Measurements from ENCODE around the gene MSRB3. TPM values are rescaled to one million over a fixed set of nuclear protein-coding genes. Genes with fewer than 3 reads are reported as not detected.

MSRB3 gene
- polyA plus RNA-seq, 3 donors, result 18.5 to 20.4 (median 19.4) TPM

DNA sequence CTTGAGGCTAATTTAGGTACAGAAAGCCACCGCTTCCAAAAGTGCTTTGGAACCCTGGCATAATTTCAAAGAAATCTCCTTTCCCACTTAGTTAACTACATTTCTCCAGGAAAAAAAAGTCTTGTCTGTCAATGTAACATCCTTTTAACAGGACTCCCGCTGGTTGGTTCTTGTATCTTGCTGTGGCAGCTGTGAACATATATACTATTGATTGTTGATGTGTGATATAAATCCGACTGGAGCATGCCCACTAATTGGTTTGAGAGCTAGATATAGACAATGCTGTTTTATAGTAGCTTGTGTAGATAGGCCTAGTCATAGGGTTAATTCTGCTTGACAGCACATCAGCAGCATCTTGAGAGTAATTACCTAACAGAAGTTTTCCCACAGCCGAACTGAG lies 89.6 kb downstream of the MSRB3 start:
- no peak for DNase-seq

DNA sequence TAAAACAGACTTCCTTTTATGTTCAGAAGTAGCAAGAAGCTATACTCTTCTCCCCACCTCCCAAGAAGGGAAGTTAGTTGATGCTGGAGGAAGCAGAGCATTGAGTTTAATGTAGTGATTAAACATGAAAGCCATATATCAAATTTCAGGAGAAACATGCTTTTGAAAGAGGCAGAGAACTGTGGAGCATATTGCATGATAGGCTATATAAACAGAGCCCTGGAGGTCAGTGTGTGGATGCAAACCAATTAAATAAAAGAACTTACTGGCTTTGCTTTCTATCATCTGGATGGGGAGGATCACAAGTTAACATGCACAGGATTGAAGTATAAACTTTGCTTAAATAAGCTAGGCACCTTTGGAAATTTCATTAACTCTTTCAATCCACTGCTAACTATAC lies 94.1 kb downstream of the MSRB3 start:
- DNase-seq, result no peak

DNA sequence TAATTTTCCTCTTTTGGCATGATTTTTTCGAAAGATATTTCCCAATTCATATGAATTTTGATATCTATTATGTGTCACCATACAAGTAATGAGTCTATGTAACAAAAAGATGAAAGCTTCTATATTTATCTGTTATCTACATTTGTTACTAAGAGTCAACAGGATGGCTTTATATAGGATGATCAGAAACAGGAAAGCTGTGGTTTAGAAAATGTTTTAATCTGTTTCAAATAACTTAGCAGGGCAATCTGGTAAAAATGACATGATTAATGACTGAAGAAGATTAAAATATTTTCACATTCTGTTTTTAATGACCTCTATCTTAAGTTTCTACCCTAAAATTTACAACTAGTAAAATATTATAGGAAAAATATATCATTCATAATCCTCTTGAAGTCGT lies 105.8 kb downstream of the MSRB3 start:
- DNase-seq, result no peak

DNA sequence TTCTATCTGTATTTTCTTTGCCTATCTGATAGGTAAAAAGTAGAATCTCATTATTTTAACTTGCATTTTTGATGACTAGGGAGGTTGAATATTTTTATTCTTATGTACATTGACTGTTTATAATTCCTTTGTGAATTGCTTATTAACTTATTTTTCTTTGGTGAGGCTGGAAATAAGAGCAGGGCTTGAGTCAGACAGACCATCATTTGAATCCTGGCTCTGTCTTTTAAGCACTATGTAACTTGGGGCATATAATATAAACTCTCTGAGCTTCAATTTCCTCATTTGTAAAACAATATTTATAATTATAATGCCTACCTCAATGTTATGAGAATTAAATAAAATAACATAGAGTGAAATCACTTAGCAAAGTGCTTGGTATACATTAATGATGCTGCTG lies 108.9 kb downstream of the MSRB3 start:
- no peak for DNase-seq

DNA sequence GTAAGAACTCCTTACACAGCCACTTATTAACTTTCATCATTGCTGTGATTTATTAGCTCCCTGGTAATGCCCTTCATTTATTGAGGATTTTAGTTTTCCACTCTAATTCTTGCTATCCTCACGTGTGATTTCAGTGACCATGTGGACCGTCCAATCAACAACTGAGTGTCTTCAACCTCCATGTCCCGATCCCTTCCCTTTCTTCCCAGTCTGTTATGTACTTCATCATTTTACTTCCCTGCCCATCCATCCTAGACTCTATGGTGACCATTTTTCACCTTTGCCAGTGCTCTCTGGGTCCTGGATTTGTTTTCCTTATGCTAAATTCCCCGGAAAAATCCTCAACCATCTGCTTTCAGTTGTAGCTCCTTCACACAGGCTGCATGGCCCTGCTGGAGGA lies 111.0 kb downstream of the MSRB3 start:
- DNase-seq, result no peak

DNA sequence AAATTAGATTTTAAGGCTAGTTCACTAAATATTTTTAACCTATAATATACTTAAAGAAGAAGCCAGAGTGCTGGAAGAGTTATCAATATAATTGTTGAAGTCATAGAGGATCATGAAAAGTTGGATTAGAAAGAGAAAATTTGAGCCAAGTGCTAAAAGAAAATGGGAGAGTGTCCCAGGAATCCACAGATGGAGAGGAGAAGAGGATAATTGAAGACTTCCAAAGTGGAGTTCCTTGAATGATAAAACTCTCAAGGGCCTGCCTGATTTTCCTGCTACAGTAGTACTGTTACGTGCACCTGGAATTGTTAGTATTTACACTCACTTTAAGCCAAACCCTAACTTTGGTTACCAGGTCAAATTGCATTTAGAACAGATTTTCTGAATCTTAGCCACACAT lies 113.2 kb downstream of the MSRB3 start:
- no peak for DNase-seq

DNA sequence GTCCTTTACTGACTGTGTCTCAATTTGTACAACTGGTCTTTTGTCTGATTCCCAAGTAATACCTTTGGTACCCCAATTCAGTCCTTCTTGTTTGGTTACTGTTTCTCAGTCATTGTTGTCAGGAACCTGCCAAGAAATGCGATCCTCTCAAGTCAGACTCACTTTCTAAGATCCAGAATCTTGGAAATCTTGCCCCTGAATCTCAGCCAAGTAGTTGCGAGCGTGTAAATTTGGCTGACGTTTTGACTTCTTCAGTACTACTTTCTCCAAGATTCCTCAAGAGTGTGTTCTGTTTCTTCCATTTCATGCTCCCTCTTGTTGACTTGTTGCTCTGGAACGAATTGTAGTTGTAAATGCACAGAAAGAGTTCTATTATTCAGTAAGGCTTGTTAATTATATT lies 114.0 kb downstream of the MSRB3 start:
- no peak for DNase-seq

DNA sequence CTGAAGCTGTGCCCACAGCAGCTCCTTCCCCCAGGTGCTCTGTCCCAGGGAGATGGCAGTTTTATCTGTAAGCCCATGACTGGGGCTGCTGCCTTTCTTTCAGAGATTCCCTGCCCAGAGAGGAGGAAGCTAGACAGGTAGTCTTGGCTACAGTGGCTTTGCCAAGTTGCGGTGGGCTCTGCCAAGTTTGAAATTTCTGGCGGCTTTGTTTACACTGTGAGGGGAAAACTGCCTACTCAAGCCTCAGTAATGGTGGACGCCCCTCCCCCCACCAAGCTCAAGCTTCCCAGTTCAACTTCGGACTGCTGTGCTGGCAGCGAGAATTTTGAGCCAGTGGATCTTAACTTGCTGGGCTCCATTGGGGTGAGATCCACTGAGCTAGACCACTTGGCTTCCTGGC lies 124.7 kb downstream of the MSRB3 start:
- no peak for DNase-seq

DNA sequence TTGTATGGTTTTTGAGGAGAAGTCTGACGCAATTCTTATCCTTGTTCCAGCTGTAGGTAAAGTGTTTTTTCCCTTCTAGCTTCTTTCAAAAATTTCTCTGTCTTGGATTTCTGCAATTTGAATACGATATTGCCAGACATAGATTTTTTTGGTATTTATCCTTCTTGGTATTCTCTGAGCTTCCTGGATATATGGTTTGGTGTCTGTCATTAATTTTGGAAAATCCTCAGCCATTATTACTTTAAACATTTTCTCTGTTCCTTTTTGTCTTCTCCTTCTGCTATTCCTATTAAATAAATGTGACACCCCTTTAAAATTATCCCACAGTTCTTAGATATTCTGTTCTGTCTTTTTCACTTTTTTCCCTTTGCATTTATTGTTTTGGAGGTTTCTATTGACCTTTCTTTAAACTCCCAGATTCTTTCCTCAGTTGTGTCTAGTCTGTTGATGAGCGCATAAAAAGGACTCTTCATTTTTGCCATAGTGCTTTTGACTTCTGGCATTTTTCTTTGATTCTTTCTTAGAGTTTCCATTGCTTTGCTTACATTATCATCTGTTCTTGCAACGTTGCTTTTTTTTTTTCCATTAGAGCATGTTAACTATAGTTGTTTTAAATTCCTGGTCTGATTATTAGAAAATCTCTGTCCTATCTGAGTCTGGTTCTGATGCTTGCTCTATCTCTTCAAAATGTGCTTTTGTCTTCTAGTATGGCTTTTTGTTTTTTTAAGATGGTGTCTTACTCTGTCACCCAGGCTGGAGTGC lies 129.1 kb downstream of the MSRB3 start:
- no peak for DNase-seq

DNA sequence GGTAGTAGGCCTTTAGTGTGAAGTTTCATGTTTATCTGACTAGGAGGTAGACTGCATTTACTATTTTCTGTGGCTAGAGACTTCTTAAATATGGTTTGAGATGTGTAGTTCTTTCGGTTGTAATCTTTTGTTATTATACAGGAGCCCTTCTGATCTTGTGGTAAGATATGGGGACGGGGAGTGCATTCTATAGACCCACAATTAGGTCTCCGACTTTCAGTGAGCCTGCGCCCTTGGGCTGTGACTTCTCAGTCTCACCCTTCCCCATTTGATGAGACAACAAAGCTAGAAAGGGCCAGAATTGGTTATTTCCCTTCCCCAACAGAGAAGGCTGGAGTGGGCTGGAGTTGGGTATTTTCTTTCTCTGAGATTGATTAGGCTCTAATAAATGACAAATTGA lies 130.0 kb downstream of the MSRB3 start:
- no peak for DNase-seq

DNA sequence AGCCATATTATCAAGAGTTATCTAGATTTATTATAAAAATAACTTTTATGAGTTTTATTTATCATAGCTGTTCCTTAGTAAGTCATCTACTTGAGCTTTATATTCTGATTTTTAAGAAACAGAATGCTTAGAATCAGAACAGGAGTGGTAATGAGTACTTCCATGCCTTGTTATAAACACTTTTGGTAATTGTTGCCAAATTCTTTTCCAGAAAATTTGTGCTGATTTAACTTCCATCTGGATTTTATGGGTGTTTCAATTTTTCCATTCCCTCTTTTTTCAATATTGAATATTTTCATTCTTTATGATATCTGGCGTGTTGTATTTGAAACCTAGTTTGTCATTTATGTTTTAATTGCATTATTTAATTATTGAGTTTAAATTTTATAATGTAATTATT lies 131.2 kb downstream of the MSRB3 start:
- DNase-seq, result no peak

DNA sequence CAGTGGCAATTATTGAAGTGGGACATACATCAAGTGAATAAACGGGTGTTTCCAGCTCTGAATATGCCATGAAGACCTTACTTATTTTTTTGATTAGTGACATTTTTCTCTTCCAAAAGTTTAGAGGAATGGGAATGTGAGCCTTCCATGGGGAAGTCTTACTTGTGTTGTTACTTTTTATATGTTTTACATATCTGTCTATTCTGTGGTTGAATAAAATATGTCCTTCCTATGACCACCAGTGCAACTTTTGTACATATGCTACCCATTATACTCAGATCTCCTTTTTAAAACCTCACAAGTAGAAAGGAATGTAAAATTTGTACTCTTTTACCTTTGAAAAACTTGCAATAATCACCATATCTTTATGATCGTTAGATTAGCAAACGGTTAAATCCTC lies 132.7 kb downstream of the MSRB3 start:
- no peak for DNase-seq

DNA sequence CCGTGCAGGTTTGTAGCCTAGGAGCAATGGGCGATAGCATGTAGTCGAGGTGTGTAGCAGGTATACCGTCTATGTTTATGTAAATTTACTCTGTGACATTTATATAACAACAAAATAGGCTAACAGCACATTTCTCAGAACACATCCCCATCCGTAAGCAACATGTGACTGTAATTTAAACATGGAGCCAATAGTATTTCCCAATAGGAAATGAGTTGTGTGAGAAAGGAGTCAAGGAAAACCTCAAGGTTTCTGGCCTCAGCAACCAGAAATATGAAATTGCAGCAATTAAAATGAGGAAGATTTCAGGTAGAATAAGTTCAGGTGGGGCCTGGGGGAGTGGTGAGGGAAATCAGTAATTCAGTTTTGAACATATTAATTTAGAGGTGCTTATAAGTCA lies 136.0 kb downstream of the MSRB3 start:
- DNase-seq, result no peak

DNA sequence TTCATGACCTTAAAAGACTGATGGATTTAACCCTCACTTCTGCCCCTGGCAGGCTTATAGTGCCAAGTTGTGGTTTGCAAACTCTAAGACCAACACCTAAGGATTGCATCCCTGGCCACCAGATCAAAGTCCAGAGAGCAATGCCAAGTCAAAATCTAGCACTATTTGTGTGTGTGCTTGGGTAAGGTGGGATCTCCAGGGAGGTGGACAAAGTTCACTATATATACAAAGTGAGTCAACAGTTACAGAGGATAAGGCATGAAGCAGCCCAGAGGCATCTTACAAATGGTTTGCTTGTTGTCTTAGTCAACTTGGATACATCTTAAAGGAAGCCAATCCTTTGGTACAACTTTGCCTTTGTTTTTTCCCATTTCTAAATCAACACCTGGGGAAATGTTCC lies 137.3 kb downstream of the MSRB3 start:
- DNase-seq, result no peak

DNA sequence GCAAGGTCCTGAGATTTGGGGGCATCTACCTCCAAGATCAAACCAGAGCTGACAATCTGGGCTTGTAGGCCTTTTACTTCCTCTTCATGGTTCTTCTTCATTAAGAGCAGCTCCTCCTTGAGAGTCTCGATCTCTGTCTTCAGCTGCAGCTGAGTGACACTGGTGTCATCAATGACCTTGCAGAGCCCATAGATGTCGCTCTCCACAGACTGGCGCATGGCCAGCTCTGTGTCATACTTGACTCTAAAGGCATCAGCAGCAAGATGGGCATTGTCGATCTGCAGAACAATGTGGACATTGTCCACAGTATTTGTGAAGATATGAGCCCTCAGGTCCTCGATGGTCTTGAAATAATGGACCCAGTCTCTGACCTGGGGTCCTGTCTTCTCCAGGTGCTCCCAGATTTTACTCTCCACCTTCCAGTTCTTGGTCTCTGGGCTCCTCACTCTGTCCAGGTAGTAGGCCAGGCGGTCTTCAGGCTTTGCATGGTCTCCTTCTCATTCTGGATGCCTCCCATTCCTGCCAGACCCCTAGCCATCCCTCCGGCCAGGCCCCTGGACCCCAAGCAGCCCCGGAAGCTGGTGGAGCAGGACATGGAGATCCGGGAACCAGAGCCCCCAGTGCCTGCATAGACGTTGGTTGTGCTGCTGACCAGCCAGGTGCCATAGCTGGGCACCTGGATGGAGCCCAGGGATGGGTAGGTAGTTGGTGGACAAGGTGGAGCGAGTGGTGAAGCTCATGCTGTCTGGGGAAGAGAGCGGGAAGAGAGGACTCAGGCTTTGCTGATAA lies 141.0 kb downstream of the MSRB3 start:
- DNase-seq, result no peak

DNA sequence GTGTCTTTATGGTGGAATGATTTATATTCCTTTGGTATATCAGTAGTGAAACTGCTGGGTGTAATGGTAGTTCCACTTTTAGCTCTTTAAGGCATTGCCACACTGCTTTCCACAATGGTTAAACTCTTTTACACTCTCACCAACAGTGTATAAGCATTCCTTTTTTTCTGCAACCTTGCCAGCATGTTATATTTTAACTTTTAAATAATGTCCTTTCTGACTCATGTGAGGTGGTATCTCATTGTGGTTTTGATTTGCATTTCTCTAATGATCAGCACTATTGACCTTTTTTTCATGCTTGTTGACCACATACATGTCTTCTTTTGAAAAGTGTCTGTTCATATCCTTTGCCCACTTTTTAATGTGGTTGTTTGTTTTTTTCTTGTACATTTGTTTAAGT lies 142.5 kb downstream of the MSRB3 start:
- no peak for DNase-seq

DNA sequence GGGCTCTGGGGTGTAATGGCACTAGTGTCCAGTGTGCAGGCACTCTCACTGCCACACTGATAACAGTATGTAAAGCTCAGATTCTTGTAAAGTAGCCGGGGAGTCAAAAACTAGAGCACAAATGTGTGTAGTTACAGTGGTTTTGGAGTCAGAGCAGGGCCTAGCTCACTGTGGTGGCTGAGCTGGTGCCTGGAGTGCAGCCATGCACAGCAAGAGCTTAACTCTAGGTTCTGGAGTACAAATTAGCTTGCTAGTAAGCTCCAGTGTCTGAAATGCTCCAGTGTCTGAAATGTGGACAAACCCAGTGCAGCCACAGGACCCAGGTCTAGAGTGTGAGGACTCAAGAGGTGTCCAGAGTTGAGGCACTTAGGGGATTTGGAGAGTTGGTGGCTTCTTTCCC lies 149.2 kb downstream of the MSRB3 start:
- no peak for DNase-seq

DNA sequence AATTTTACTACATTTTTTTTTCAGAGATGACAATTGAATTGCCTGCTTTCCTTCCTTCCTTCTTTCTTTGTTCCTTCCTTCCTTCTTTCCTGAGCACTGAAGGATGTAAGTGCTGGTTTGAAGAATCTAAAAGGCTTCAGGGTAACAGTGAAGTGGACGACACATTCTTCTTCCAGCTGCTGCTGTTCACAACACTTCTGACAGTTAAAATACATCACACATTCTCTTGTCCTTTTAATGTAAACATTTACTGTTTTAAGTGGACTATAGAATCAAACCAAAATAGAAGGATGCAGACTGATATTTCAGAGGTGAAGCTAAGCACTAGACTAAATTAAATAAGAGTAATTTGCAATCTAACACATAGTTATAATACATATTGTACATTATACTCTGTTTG lies 151.5 kb downstream of the MSRB3 start:
- no peak for DNase-seq

DNA sequence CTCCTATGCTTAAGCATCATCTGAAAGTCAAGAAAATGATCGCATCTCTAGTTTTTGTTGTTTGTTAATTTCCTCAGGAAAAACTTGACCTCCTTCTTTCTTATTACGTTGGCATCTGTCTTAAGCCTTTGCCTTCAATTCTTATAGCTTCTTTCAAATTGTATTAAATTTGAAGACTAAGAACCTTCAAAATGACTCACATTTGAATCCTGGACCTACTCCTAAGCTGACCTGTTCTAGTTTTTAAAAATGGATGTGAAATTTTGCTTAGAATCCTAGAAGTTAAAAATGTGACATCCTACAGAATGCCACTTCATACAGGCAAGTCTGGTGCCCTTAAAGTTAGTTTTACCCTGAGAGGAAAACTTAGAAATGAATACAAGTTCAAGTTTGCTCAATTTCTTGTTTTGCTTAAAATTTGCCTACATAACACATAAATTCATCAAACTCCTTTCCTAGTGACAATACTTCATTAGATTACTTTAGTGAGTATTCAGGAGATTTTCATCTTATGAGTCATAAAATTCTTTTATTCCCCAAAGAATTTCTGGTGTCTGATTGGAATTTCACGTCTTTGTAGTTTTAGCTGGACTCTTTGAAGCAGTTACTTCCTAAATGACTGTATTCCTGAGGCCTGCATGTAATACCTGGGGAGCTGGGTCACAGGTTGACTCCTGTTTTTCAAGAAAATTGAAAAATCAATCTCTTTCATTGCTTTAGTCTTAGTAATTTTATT lies 152.3 kb downstream of the MSRB3 start:
- DNase-seq, result peak; percentile 24

DNA sequence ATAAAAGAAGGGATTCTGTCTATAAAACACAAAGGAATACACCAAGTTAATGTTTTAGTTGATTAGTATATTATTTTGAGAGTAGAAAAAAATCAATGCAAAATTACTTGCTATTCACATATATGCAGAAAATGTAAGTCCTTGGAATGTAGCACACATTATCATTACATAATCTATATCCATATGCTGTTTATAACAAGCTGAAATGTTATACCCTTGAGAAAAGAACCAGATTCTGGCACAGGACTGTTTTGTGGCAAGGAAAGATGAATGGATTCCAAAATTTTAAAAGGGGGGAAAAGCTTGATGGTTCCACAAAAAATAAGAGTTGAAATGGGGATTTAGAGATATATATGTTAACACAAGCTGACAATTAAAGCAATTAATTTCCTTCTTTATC lies 153.6 kb downstream of the MSRB3 start:
- DNase-seq, result no peak

DNA sequence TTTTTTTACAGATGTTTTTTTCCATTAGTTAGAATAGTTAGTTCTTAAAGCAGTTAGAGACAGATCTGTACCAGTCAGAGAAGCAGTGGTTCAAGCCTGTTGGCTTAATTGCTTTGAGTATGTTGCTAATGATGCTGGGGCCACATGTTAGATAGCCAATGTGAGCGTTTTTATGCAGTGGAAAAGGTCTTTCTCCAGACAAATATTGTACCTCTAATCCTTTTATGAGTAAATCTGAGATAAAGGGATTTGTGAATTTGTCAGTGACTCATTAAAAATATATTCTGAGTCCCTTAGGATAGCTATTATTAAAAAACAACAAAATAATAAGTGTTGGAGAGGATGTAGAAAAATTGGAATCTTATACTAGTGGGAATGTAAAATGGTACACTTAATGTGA lies 154.2 kb downstream of the MSRB3 start:
- DNase-seq, result no peak

DNA sequence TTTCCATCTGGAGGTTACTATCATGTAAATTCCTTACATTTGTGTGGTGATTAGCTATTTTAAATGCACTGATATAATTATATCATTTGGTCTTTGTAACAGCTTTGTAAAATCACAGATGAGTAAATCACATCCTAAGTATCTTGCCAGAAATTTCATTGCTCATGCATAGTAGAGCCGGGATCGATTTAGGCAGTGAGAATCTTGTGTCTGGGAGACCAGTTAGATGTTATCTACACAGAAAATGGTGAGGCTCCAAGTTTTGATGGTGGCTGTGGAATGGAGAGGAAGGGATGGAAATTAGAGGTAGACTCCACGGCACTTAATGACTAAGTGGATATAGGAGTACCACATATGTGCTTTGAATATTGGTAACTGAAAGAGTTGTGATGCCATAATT lies 156.3 kb downstream of the MSRB3 start:
- no peak for DNase-seq

DNA sequence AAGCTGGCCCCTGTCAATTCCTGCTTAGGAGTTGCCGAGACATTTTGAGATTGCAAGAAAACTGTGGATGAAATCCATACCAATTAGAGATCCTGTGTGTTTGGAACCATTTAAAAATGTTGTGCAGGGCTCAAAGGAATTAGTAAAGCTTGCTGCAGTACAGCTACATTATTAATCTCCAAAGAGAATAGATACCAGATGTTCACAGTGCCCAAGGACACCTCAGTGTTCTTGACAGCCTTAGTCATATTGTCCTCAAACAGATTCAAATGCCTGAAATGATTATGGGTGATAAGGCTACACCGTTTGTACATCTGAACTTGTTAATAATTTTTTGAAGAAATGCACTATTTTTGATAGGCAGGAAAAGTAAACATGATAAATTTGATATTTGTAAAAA lies 164.6 kb downstream of the MSRB3 start:
- DNase-seq, result no peak

Measured in renal pelvis (tissue), 4 donors.